ENCODE results near the gene SYPL1. TPM values are rescaled to one million over a fixed set of nuclear protein-coding genes. Genes with fewer than 3 reads are reported as not detected.

The SYPL1 gene
- total RNA-seq, 4 donors from 2014 or later, result 119 to 165 (median 132) TPM

DNA sequence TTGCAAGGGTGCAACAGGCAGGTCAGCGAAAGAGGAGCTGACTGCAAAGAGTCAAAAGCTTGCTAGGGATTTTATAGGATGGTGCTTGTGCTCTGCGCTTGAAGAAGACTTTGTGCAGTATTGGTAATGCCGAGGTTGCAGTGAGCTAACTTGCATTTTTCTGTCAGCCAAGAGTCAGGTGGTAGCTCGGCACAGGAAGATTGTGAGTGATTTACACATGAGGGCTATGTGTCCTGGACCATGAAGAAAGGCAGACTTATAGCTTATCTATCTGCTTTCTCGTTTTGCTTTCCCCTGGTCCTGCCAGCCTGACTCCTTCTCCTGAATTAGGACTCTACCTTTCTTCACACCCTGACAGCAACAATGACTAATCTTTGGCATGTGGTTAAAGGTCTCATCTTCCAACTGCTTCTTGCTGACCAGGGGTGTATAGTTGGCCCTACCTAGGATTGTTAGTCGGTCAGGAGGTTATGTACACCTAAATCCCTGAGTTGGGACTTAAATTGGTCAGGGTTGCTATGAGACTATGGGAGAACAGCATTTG lies 4.1 kb upstream of the SYPL1 start:
- TF ChIP-seq, protein P1, sequence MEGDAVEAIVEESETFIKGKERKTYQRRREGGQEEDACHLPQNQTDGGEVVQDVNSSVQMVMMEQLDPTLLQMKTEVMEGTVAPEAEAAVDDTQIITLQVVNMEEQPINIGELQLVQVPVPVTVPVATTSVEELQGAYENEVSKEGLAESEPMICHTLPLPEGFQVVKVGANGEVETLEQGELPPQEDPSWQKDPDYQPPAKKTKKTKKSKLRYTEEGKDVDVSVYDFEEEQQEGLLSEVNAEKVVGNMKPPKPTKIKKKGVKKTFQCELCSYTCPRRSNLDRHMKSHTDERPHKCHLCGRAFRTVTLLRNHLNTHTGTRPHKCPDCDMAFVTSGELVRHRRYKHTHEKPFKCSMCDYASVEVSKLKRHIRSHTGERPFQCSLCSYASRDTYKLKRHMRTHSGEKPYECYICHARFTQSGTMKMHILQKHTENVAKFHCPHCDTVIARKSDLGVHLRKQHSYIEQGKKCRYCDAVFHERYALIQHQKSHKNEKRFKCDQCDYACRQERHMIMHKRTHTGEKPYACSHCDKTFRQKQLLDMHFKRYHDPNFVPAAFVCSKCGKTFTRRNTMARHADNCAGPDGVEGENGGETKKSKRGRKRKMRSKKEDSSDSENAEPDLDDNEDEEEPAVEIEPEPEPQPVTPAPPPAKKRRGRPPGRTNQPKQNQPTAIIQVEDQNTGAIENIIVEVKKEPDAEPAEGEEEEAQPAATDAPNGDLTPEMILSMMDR (IDR thresholded peaks at IDR 0.05), result no peak
- no peak for TF ChIP-seq POLR2A (IDR thresholded peaks at IDR 0.05)
- no peak for DNase-seq
- WGBS, 2 donors, result 73 to 82% methylated on average over 6 of the region's 6 CpGs
- Histone ChIP-seq H3K27ac (no peak overlapping the region), H3K4me1 (peaks cover 0 to 4% of the 10 kb centered on the region in 2 donors), H3K9me3 (no peaks in the 10 kb centered on the region), H3K27me3 (no peaks in the 10 kb centered on the region), H3K4me3 (replicated peaks in 1 of 3) (no peak overlapping the region), H3K36me3 (no peaks in the 10 kb centered on the region)
- intact Hi-C loops (cut with DNase I), result loop anchor here (10.0 kb wide), 1 partner anchor 61 kb away; no protein-coding TSS in a partner anchor

DNA sequence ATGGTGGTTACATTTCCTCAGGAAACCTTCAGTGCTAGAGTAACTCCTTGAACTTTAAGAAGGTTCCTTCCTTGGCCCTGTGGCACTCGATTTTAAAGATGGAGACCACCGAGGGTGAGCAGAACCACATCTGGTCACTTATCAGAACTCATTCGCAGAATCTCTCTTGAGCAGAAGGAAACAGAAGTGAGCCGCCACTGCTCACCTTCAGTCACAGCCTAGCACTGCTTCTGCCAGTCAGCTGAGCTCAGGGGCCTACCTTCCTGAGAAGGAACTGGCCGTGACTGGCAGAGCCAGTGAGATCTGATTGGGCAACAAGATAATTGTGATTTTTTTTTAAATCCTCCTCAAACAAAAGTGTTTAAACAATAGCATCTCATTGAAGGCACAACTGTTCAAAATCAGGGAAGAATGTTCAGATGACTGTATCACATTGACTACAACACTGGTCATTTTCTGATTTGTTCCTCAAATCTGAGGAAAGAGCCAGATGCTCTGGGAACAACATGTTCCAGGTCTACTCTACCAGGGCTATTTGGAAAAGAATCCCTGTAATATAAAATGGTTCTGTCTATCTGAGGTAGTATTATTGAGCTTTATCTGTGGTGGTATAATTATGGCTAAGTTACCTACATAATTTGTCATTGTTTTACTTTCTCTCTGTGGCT lies 2.7 kb upstream of the SYPL1 start:
- Histone ChIP-seq H3K4me3 (replicated peaks in 1 of 3) (no peak overlapping the region), H3K27me3 (no peaks in the 10 kb centered on the region), H3K9me3 (no peaks in the 10 kb centered on the region), H3K27ac (no peak overlapping the region), H3K4me1 (peaks cover 6 to 8% of the 10 kb centered on the region in 2 donors), H3K36me3 (no peaks in the 10 kb centered on the region)
- TF ChIP-seq, protein P1 (IDR thresholded peaks at IDR 0.05), result no peak
- TF ChIP-seq POLR2A (IDR thresholded peaks at IDR 0.05), result no peak
- peak; percentile 8 to 13 for DNase-seq
- WGBS, 2 donors, result 82 to 84% methylated on average over 5 of the region's 5 CpGs
- intact Hi-C loops (cut with DNase I), result loop anchor here (10.0 kb wide), 1 partner anchor 60 kb away; no protein-coding TSS in a partner anchor

DNA sequence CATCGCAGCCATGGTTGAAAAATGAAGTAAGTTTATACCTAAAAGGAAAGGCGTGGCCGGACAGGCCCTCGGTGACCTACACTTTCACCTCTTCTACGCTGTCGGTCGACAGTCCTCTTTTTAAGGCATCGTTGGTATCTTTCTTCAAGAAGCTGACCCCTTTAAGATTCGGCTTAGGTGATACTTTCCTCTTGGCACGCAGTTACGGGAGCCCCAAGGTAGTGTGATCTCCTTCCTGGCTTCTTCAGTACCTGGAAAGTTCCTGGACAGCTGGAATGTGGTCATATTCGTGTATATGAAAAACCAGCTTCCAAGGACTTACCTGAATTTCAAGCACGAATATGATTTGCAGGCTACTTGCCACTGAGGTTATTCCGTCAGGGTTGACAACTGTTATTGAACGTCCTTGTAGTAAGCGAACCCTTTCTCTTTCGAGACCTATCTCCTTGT lies 885 bp upstream of the SYPL1 start:
- Histone ChIP-seq H3K27me3 (no peaks in the 10 kb centered on the region), H3K27ac (peak overlapping the region; percentile 97 to 99 (median 99)), H3K9me3 (no peaks in the 10 kb centered on the region), H3K4me3 (replicated peaks in 1 of 3) (peak overlapping the region in 1 of 3 donors; percentile 43), H3K4me1 (peaks cover 15 to 22% of the 10 kb centered on the region in 2 donors), H3K36me3 (no peaks in the 10 kb centered on the region)
- DNase-seq, result no peak
- no peak for TF ChIP-seq POLR2A (IDR thresholded peaks at IDR 0.05)
- TF ChIP-seq, protein P1 (IDR thresholded peaks at IDR 0.05), result no peak
- intact Hi-C loops (cut with DNase I), result loop anchor here (10.0 kb wide), 1 partner anchor 58 kb away; no protein-coding TSS in a partner anchor
- WGBS, 2 donors, result 88 to 90% methylated on average over 17 of the region's 17 CpGs

DNA sequence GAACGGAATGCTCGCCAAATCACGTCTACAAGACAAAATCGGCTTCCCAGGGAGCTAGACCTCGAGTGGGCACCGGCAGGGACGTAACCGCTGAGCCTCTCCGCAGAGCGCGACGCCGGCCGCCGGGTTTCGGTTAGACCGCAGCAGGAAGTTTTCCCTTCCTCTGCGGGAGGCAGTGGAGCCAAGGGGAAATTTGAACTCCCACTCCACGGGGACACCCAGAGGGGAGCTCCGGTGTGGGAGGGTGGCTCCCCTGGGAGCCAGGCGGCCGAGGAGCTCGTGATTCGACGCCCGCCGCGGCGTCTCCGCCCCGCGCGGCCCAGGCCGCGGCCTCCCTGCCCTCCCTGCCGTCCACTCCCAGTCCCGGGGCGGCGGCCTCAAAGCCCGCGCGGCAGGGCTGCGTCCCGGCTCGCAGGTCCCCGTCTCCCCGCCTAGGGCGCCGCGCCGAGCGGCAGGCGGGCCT lies 426 bp downstream of the SYPL1 start:
- no peak for DNase-seq
- 0% methylated on average over 16 to 23 of the region's 53 CpGs for WGBS, 2 donors

More for the DNA sequence above, 426 bp downstream of the SYPL1 start:
- TF ChIP-seq POLR2A (IDR thresholded peaks at IDR 0.05), result no peak
- TF ChIP-seq, protein P1 (IDR thresholded peaks at IDR 0.05), result no peak
- H3K4me1 ChIP-seq, result peaks cover 15 to 22% of the 10 kb centered on the region in 2 donors
- H3K9me3 ChIP-seq, result no peaks in the 10 kb centered on the region
- intact Hi-C loops (cut with DNase I), result loop anchor here (10.0 kb wide), 1 partner anchor 57 kb away; no protein-coding TSS in a partner anchor
- H3K36me3 ChIP-seq, result no peaks in the 10 kb centered on the region
- peak overlapping the region; percentile 43 to 83 (median 69) for H3K4me3 ChIP-seq (replicated peaks in 1 of 3)
- H3K27ac ChIP-seq, result peak overlapping the region; percentile 98 to 99 (median 99)
- no peaks in the 10 kb centered on the region for H3K27me3 ChIP-seq

Measured in thyroid gland (tissue), 4 donors.